A673 (cell line): ENCODE measurements around the gene ERC1. TPM values are rescaled to one million over a fixed set of nuclear protein-coding genes. Genes with fewer than 3 reads are reported as not detected.
"Not testable (repeated sequence)": the region's sequence is repeated elsewhere in the genome, so short reads cannot be mapped to it uniquely, and the experiment has no call there.

Experiments
- BruUV-seq: library from RNA; stranded (reverse); fragments of 400-500 nt; replicated peaks from 2 replicates; lab custom pipeline; 2021; lab: Mats Ljungman, UMichigan
- CTCF ChIA-PET: fragments of 300-600 bp; sonication (Branson Sonifier 250); formaldehyde crosslinking; loops from one replicate; lab custom pipeline; 2022; ENCODE audit warnings: antibody characterized with exemption; lab: Charles Lee
- POLR2A ChIA-PET: fragments of 300-600 bp; sonication (Branson Sonifier 250); formaldehyde crosslinking; loops from one replicate; lab custom pipeline; 2022; ENCODE audit warnings: antibody characterized with exemption; ENCODE audit not compliant: low non-redundant PET; lab: Charles Lee
- DNase-seq: peaks from one replicate; pipeline ENCODE4 v3.0.0-alpha.2; 2015; ENCODE audit warnings: low spot score
- H3K27ac ChIP-seq: fragments of 200-600 bp; sonication (generic); 2 replicates; pipeline ENCODE4 v1.5.1; 2016; ENCODE audit warnings: mixed run types, low read depth, mild to moderate bottlenecking, mixed read lengths, antibody characterized with exemption, low read length; ENCODE audit not compliant: poor library complexity, severe bottlenecking
- H3K27me3 ChIP-seq: fragments of 200-600 bp; sonication (generic); replicated peaks from 2 replicates; pipeline ENCODE4 v1.6.1; 2017; ENCODE audit warnings: mixed run types, low read depth, mild to moderate bottlenecking, mixed read lengths, antibody characterized with exemption, low read length; ENCODE audit not compliant: insufficient read depth, poor library complexity
- H3K36me3 ChIP-seq: fragments of 200-600 bp; sonication (generic); 2 replicates; pipeline ENCODE4 v1.6.1; 2016; ENCODE audit warnings: mixed run types, mild to moderate bottlenecking, mixed read lengths, antibody characterized with exemption, low read length; ENCODE audit not compliant: insufficient read depth, poor library complexity, severe bottlenecking
- H3K4me1 ChIP-seq: fragments of 200-600 bp; sonication (generic); 2 replicates; pipeline ENCODE4 v1.6.1; 2017; ENCODE audit warnings: mixed run types, mild to moderate bottlenecking, mixed read lengths, antibody characterized with exemption, low read length; ENCODE audit not compliant: insufficient read depth, poor library complexity, severe bottlenecking
- H3K4me3 ChIP-seq: fragments of 200-600 bp; sonication (generic); 2 replicates; pipeline ENCODE4 v1.5.1; 2016; ENCODE audit warnings: low read depth, mixed run types, mild to moderate bottlenecking, mixed read lengths, low read length; ENCODE audit not compliant: poor library complexity, severe bottlenecking
- H3K9me3 ChIP-seq: fragments of 200-600 bp; sonication (generic); 2 replicates; pipeline ENCODE4 v1.6.1; 2016; ENCODE audit warnings: mixed run types, low read depth, mild to moderate bottlenecking, mixed read lengths, antibody characterized with exemption, low read length; ENCODE audit not compliant: poor library complexity, severe bottlenecking
- EZH2 ChIP-seq: fragments of 200-600 bp; sonication (generic); IDR thresholded peaks from 2 replicates; pipeline ENCODE4 v1.6.1; 2017; ENCODE audit warnings: borderline replicate concordance, low read depth, mild to moderate bottlenecking, mixed read lengths, antibody characterized with exemption, low read length; ENCODE audit not compliant: poor library complexity, severe bottlenecking
- intact Hi-C: fragments of 100-400 bp; cut with micrococcal nuclease; formaldehyde crosslinking; loops from one replicate; pipeline ENCODE4 v1.10.0; 2022; ENCODE audit not compliant: unreplicated experiment
- total RNA-seq: library from RNA; stranded (reverse); gene quantifications from 2 replicates; pipeline ENCODE4 v1.2.3, GENCODE V29; 2021
- TF ChIP-seq, protein P1 (sequence below): fragments of 300-800, 200-600 bp; sonication (generic); conservative IDR thresholded peaks from 2 replicates; pipeline ENCODE4 v1.5.1; 2017; ENCODE audit warnings: low read depth, mild to moderate bottlenecking, antibody characterized with exemption, low read length, moderate library complexity, mixed read lengths

Gene ERC1
- total RNA-seq, 1 experiment from 2014 or later, result 60.7 TPM

DNA sequence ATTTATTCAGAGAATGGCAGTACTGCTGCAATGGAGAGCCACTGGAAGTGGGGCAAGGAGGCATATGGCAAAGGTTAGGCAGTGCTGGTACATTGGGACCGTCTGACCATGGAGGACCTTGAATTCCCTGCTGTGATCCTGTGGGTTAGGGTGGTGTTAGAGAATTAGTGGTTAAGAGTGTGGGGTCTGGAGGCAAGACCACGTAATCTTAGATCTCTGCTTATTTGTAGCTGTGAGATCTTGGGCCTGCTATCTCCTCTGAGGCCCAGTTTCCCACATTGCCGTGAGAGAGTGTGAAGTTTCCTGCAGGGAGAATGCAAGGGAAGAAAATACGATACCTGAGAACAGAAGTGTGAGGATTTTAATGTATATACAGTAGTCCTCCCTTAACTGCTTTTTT, 147.7 kb downstream of the ERC1 start:
- no peak for TF ChIP-seq EZH2
- TF ChIP-seq, protein P1, sequence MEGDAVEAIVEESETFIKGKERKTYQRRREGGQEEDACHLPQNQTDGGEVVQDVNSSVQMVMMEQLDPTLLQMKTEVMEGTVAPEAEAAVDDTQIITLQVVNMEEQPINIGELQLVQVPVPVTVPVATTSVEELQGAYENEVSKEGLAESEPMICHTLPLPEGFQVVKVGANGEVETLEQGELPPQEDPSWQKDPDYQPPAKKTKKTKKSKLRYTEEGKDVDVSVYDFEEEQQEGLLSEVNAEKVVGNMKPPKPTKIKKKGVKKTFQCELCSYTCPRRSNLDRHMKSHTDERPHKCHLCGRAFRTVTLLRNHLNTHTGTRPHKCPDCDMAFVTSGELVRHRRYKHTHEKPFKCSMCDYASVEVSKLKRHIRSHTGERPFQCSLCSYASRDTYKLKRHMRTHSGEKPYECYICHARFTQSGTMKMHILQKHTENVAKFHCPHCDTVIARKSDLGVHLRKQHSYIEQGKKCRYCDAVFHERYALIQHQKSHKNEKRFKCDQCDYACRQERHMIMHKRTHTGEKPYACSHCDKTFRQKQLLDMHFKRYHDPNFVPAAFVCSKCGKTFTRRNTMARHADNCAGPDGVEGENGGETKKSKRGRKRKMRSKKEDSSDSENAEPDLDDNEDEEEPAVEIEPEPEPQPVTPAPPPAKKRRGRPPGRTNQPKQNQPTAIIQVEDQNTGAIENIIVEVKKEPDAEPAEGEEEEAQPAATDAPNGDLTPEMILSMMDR, result no peak
- intact Hi-C loops, result no loop called here
- H3K4me1 ChIP-seq, result no peaks in the 10 kb centered on the region
- POLR2A ChIA-PET, result no interaction called here
- no peaks in the 10 kb centered on the region for H3K27me3 ChIP-seq
- peaks cover 4% of the 10 kb centered on the region for H3K36me3 ChIP-seq
- H3K9me3 ChIP-seq, result no peaks in the 10 kb centered on the region
- H3K4me3 ChIP-seq, result no peak overlapping the region
- H3K27ac ChIP-seq, result no peak overlapping the region
- BruUV-seq, result no TSS peak
- CTCF ChIA-PET, result no interaction called here
- DNase-seq, result no peak

DNA sequence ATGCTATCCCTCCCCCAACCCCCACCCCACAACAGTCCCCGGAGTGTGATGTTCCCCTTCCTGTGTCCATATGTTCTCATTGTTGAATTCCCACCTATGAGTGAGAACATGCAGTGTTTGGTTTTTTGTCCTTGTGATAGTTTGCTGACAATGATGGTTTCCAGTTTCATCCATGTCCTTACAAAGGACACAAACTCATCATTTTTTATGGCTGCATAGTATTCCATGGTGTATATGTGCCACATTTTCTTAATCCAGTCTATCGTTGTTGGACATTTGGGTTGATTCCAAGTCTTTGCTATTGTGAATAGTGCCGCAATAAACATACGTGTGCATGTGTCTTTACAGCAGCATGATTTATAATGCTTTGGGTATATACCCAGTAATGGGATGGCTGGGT, 155.7 kb downstream of the ERC1 start:
- POLR2A ChIA-PET, BruUV-seq, H3K4me3 ChIP-seq, CTCF ChIA-PET, H3K4me1 ChIP-seq, DNase-seq, intact Hi-C loops, H3K27ac ChIP-seq, H3K9me3 ChIP-seq, H3K27me3 ChIP-seq, H3K36me3 ChIP-seq: not testable (repeated sequence)

DNA sequence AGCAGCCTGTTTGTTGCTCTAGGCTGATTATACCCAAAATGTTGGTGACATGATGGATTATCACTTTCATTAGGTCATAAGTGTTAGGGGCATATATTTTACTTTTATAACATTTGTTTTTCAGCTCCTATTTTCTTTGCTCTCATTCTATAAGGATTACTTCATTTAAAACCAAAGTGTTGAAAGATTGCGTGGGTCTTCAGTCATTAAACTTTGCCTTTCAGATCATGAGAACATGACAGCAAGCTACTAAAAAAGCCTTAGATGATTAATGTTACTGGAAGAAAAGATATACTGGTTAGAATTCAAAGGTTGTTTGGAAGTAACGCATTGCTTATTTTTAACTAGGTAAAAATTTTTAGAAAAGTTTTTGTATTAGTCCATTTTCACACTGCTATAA, 156.8 kb downstream of the ERC1 start:
- Histone ChIP-seq H3K36me3 (no peaks in the 10 kb centered on the region), H3K4me3 (no peak overlapping the region), H3K4me1 (no peaks in the 10 kb centered on the region), H3K9me3 (no peaks in the 10 kb centered on the region), H3K27me3 (no peaks in the 10 kb centered on the region), H3K27ac (no peak overlapping the region)
- no TSS peak for BruUV-seq
- intact Hi-C loops, result no loop called here
- TF ChIP-seq EZH2, result no peak
- TF ChIP-seq, protein P1, result no peak
- CTCF ChIA-PET, result no interaction called here
- POLR2A ChIA-PET, result no interaction called here
- DNase-seq, result no peak

DNA sequence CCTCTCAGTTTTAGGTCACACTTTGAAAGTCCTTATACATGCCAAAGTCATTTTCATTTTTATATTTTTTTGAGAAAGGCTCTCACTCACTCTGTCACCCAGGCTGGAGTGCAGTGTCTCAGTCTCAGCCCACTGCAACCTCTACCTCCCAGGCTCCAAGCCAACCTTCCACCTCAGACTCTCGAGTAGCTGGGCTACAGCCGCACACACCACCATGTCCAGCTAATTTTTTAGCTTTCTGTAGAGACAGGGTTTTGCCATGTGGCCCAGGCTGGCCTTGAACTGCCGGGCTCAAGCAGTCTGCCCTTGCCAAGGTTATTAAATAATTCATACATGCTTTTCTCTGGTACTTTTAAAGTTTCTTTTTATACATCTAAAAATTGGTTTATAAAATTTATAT, 166.0 kb downstream of the ERC1 start:
- no peak overlapping the region for H3K4me3 ChIP-seq
- no peaks in the 10 kb centered on the region for H3K36me3 ChIP-seq
- BruUV-seq, result no TSS peak
- ChIA-PET CTCF (no interaction called here), POLR2A (interaction anchor here (0.6 kb wide), 1 partner anchor 62 kb away, joined by 3 read pairs; no protein-coding TSS in a partner anchor)
- no peaks in the 10 kb centered on the region for H3K27me3 ChIP-seq
- no peak for DNase-seq
- H3K27ac ChIP-seq, result no peak overlapping the region
- TF ChIP-seq, protein P1, result no peak
- TF ChIP-seq EZH2, result no peak
- H3K4me1 ChIP-seq, result peaks cover 4% of the 10 kb centered on the region
- intact Hi-C loops, result no loop called here
- H3K9me3 ChIP-seq, result no peaks in the 10 kb centered on the region
